MM.1S (cell line): ENCODE results near the gene NXN.
"Not testable (repeated sequence)": the region's sequence is repeated elsewhere in the genome, so short reads cannot be mapped to it uniquely, and the experiment has no call there.

Experiments
- DNase-seq: peaks from one replicate; pipeline ENCODE4 v3.0.0-alpha.2; 2015
- H2AFZ ChIP-seq: fragments of 300-600 bp; sonication (generic); 2 replicates; pipeline ENCODE4 v1.6.0; 2016; ENCODE audit warnings: antibody characterized with exemption, low read length
- H3F3A ChIP-seq: fragments of 300-600 bp; sonication (generic); 2 replicates; pipeline ENCODE4 v1.6.1; 2016; ENCODE audit warnings: mild to moderate bottlenecking, antibody characterized with exemption, low read length, moderate library complexity, mixed read lengths; ENCODE audit not compliant: insufficient read depth
- H3K27ac ChIP-seq: fragments of 300-600 bp; sonication (generic); 2 replicates; pipeline ENCODE4 v1.5.1; 2016; ENCODE audit warnings: mild to moderate bottlenecking, low read length
- H3K27me3 ChIP-seq: fragments of 300-600 bp; sonication (generic); replicated peaks from 2 replicates; pipeline ENCODE4 v1.6.0; 2016; ENCODE audit warnings: low read length; ENCODE audit not compliant: insufficient read depth
- H3K36me3 ChIP-seq: fragments of 300-600 bp; sonication (generic); replicated peaks from 2 replicates; pipeline ENCODE4 v1.6.1; 2016; ENCODE audit warnings: mild to moderate bottlenecking, low read length, mixed read lengths; ENCODE audit not compliant: insufficient read depth
- H3K4me1 ChIP-seq: fragments of 300-600 bp; sonication (generic); 2 replicates; pipeline ENCODE4 v1.6.1; 2016; ENCODE audit warnings: low read length, mixed read lengths
- H3K4me2 ChIP-seq: fragments of 300-600 bp; sonication (generic); 2 replicates; pipeline ENCODE4 v1.6.0; 2016; ENCODE audit warnings: low read depth, low read length
- H3K4me3 ChIP-seq: fragments of 300-600 bp; sonication (generic); 2 replicates; pipeline ENCODE4 v1.5.1; 2016; ENCODE audit warnings: low read length, mixed read lengths
- H3K79me2 ChIP-seq: fragments of 300-600 bp; sonication (generic); 2 replicates; pipeline ENCODE4 v1.6.1; 2016; ENCODE audit warnings: mixed run types, low read length, mixed read lengths
- H3K9ac ChIP-seq: fragments of 300-600 bp; sonication (generic); 2 replicates; pipeline ENCODE4 v1.6.1; 2016; ENCODE audit warnings: low read length, mixed read lengths
- H3K9me2 ChIP-seq: fragments of 300-600 bp; sonication (generic); replicated peaks from 2 replicates; pipeline ENCODE4 v1.6.1; 2016; ENCODE audit warnings: mild to moderate bottlenecking, low read length, mixed read lengths; ENCODE audit not compliant: insufficient read depth
- H3K9me3 ChIP-seq: fragments of 300-600 bp; sonication (generic); replicated peaks from 2 replicates; pipeline ENCODE4 v1.6.1; 2016; ENCODE audit warnings: mild to moderate bottlenecking, low read length, mixed read lengths; ENCODE audit not compliant: insufficient read depth
- H4K20me1 ChIP-seq: fragments of 300-600 bp; sonication (generic); 2 replicates; pipeline ENCODE4 v1.6.1; 2016; ENCODE audit warnings: mild to moderate bottlenecking, low read length, moderate library complexity, mixed read lengths; ENCODE audit not compliant: insufficient read depth
- EZH2 ChIP-seq: fragments of 300-600 bp; sonication (generic); optimal IDR thresholded peaks from 2 replicates; pipeline ENCODE3; 2017; ENCODE audit warnings: low read depth, mild to moderate bottlenecking, antibody characterized with exemption, low read length, mixed read lengths
- EZH2phosphoT487 ChIP-seq: fragments of 300-600 bp; sonication (generic); IDR thresholded peaks from 2 replicates; pipeline ENCODE4 v1.6.1; 2018; ENCODE audit warnings: antibody characterized with exemption, low read length
- TF ChIP-seq, protein P1 (sequence below): fragments of 300-600 bp; sonication (generic); IDR thresholded peaks from 2 replicates; pipeline ENCODE4 v1.5.1; 2016; ENCODE audit warnings: antibody characterized with exemption, low read length, mixed read lengths

NXN gene

GRCh38 chr17:751269-752001 lies 228.1 kb downstream of the NXN start:
- Histone ChIP-seq H3K4me1 (peaks cover 7% of the 10 kb centered on the region; the same call in 1 of the 2 replicates), H3K27ac (no peak overlapping the region; the same call in 1 of the 2 replicates), H2AFZ (peak overlapping the region; percentile 99), H3F3A (0 out of 2 replicates have a peak, but pooled peaks cover 5% of the 10 kb centered on the region), H3K4me2 (peak overlapping the region; percentile 85), H3K9ac (peak overlapping the region; percentile 92), H3K4me3 (peak overlapping the region; percentile 65), H3K9me2 (no peaks in the 10 kb centered on the region), H3K36me3 (peaks cover 8% of the 10 kb centered on the region), H4K20me1 (no peaks in the 10 kb centered on the region), H3K79me2 (peaks cover 50% of the 10 kb centered on the region), H3K27me3 (no peaks in the 10 kb centered on the region), H3K9me3 (no peaks in the 10 kb centered on the region)
- peak; percentile 41 for DNase-seq
- no peak for TF ChIP-seq EZH2
- no peak for TF ChIP-seq EZH2phosphoT487
- TF ChIP-seq, protein P1, sequence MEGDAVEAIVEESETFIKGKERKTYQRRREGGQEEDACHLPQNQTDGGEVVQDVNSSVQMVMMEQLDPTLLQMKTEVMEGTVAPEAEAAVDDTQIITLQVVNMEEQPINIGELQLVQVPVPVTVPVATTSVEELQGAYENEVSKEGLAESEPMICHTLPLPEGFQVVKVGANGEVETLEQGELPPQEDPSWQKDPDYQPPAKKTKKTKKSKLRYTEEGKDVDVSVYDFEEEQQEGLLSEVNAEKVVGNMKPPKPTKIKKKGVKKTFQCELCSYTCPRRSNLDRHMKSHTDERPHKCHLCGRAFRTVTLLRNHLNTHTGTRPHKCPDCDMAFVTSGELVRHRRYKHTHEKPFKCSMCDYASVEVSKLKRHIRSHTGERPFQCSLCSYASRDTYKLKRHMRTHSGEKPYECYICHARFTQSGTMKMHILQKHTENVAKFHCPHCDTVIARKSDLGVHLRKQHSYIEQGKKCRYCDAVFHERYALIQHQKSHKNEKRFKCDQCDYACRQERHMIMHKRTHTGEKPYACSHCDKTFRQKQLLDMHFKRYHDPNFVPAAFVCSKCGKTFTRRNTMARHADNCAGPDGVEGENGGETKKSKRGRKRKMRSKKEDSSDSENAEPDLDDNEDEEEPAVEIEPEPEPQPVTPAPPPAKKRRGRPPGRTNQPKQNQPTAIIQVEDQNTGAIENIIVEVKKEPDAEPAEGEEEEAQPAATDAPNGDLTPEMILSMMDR, result no peak

GRCh38 chr17:750431-751037 lies 229.0 kb downstream of the NXN start:
- Histone ChIP-seq H3K36me3 (peaks cover 16% of the 10 kb centered on the region), H3K79me2 (peaks cover 59% of the 10 kb centered on the region), H3K4me2 (peak overlapping the region; percentile 85), H3K9me3 (no peaks in the 10 kb centered on the region), H4K20me1 (no peaks in the 10 kb centered on the region), H2AFZ (no peak overlapping the region), H3K9me2 (no peaks in the 10 kb centered on the region), H3K4me3 (peak overlapping the region; percentile 65), H3K27me3 (no peaks in the 10 kb centered on the region), H3K9ac (no peak overlapping the region), H3K27ac (no peak overlapping the region), H3F3A (0 out of 2 replicates have a peak, but pooled peaks cover 5% of the 10 kb centered on the region), H3K4me1 (peaks cover 7% of the 10 kb centered on the region; the same call in 1 of the 2 replicates)
- TF ChIP-seq EZH2phosphoT487 (no peak), EZH2 (no peak)
- TF ChIP-seq, protein P1, result no peak
- DNase-seq, result no peak

- not testable (repeated sequence) for H3K4me2 ChIP-seq, DNase-seq, H3F3A ChIP-seq, H3K9me2 ChIP-seq, H3K9me3 ChIP-seq, H2AFZ ChIP-seq, H3K4me3 ChIP-seq, H3K4me1 ChIP-seq, H3K9ac ChIP-seq, H4K20me1 ChIP-seq, H3K27me3 ChIP-seq, H3K27ac ChIP-seq
- H3K36me3 ChIP-seq, result peaks cover 20% of the 10 kb centered on the region
- H3K79me2 ChIP-seq, result peaks cover 69% of the 10 kb centered on the region
These were observed 230.2 kb downstream of the NXN start for GRCh38 chr17:749359-749758.
